ENCODE results near the gene ZSWIM7. TPM values are rescaled to one million over a fixed set of nuclear protein-coding genes. Genes with fewer than 3 reads are reported as not detected.

The ZSWIM7 gene
- polyA plus RNA-seq, 3 donors: 43.1 to 70.1 (median 67.1) TPM

GRCh38 chr17:15954222-15954621, 45.3 kb downstream of the ZSWIM7 start:
- H3K27me3 Mint-ChIP-seq (ENCODE audit: low read depth in 3 of 3): peaks cover 0 to 5% (median 2%) of the 10 kb centered on the region in 3 donors
- intact Hi-C loops (cut with micrococcal nuclease): loop anchor here in 1 of 2 donors (5.0 kb wide), 1 partner anchor 43 kb away; the partner anchor contains the start of genes TTC19 and ZSWIM7
- Histone ChIP-seq H2AFZ (ENCODE audit: insufficient read depth, low read depth, low read length, poor library complexity, severe bottlenecking) (no peak overlapping the region), H3K36me3 (replicated peaks in 1 of 2; ENCODE audit: control insufficient read depth in 1 of 2, insufficient read depth in 2 of 2, low read length in 2 of 2) (peaks cover 0 to 10% of the 10 kb centered on the region in 2 donors), H3K79me2 (ENCODE audit: insufficient read depth, low read length) (peaks cover 3% of the 10 kb centered on the region), H3K9ac (ENCODE audit: insufficient read depth, low read length, poor library complexity, severe bottlenecking) (no peak overlapping the region), H4K20me1 (ENCODE audit: insufficient read depth, low read length) (no peaks in the 10 kb centered on the region), H3K27ac (ENCODE audit: low read depth in 1 of 2, low read length in 2 of 2) (no peak overlapping the region), H3K4me1 (ENCODE audit: control insufficient read depth in 1 of 2, insufficient read depth in 2 of 2, low read length in 2 of 2) (peaks cover 31 to 40% of the 10 kb centered on the region in 2 donors), H3K27me3 (ENCODE audit: control insufficient read depth in 2 of 2, insufficient read depth in 2 of 2, low read length in 2 of 2) (no peaks in the 10 kb centered on the region), H3K9me3 (replicated peaks in 1 of 2; ENCODE audit: control insufficient read depth in 1 of 2, insufficient read depth in 1 of 2, low read length in 2 of 2) (no peaks in the 10 kb centered on the region), H3K4me2 (replicated peaks; ENCODE audit: extremely low read depth, low read length, poor library complexity, severe bottlenecking) (no peak overlapping the region), H3K4me3 (replicated peaks in 1 of 3; ENCODE audit: low read depth in 2 of 3, low read length in 3 of 3) (no peak overlapping the region)
- TF ChIP-seq CTCF (IDR thresholded peaks at IDR 0.05): no peak
- DNase-seq: peak; percentile 46 to 86 (median 52)
- peak overlapping the region in 4 of 7 donors; percentile 13 to 79 (median 40) for H3K27ac Mint-ChIP-seq
- H3K4me3 Mint-ChIP-seq: no peak overlapping the region
- peaks cover 42 to 43% of the 10 kb centered on the region in 2 donors for H3K36me3 Mint-ChIP-seq
- peaks cover 46% of the 10 kb centered on the region for H3K4me1 Mint-ChIP-seq
- 0% methylated on average over 1 of the region's 5 CpGs for WGBS (ENCODE audit: insufficient coverage)
- no peaks in the 10 kb centered on the region for H3K9me3 Mint-ChIP-seq

- Histone ChIP-seq H3K4me3 (replicated peaks in 1 of 3; ENCODE audit: low read depth in 2 of 3, low read length in 3 of 3) (no peak overlapping the region), H3K9ac (ENCODE audit: insufficient read depth, low read length, poor library complexity, severe bottlenecking) (no peak overlapping the region), H3K79me2 (ENCODE audit: insufficient read depth, low read length) (peaks cover 3% of the 10 kb centered on the region), H3K4me1 (ENCODE audit: control insufficient read depth in 1 of 2, insufficient read depth in 2 of 2, low read length in 2 of 2) (peaks cover 22 to 30% of the 10 kb centered on the region in 2 donors), H3K4me2 (replicated peaks; ENCODE audit: extremely low read depth, low read length, poor library complexity, severe bottlenecking) (no peak overlapping the region), H2AFZ (ENCODE audit: insufficient read depth, low read depth, low read length, poor library complexity, severe bottlenecking) (no peak overlapping the region), H3K9me3 (replicated peaks in 1 of 2; ENCODE audit: control insufficient read depth in 1 of 2, insufficient read depth in 1 of 2, low read length in 2 of 2) (no peaks in the 10 kb centered on the region), H3K36me3 (replicated peaks in 1 of 2; ENCODE audit: control insufficient read depth in 1 of 2, insufficient read depth in 2 of 2, low read length in 2 of 2) (peaks cover 0 to 10% of the 10 kb centered on the region in 2 donors), H3K27ac (ENCODE audit: low read depth in 1 of 2, low read length in 2 of 2) (no peak overlapping the region), H3K27me3 (ENCODE audit: control insufficient read depth in 2 of 2, insufficient read depth in 2 of 2, low read length in 2 of 2) (no peaks in the 10 kb centered on the region), H4K20me1 (ENCODE audit: insufficient read depth, low read length) (no peaks in the 10 kb centered on the region)
- Mint-ChIP-seq H3K4me3 (peak overlapping the region in 1 of 2 donors; percentile 24), H3K27me3 (ENCODE audit: low read depth in 3 of 3) (peaks cover 0 to 4% (median 2%) of the 10 kb centered on the region in 3 donors), H3K4me1 (peaks cover 38% of the 10 kb centered on the region), H3K27ac (peak overlapping the region in 2 of 7 donors; percentile 42 to 79), H3K36me3 (peaks cover 37 to 43% of the 10 kb centered on the region in 2 donors), H3K9me3 (no peaks in the 10 kb centered on the region)
- 89% methylated on average over 18 of the region's 22 CpGs for WGBS (ENCODE audit: insufficient coverage)
- no peak for DNase-seq
- intact Hi-C loops (cut with micrococcal nuclease): loop anchor here in 1 of 2 donors (5.0 kb wide), 1 partner anchor 44 kb away; the partner anchor contains the start of genes TTC19 and ZSWIM7
- TF ChIP-seq CTCF (IDR thresholded peaks at IDR 0.05): no peak
Observed at GRCh38 chr17:15952916-15953790, 46.4 kb downstream of the ZSWIM7 start.
